HG03354 (cell line): Measurements from ENCODE around the gene CA10.

Experiments
- ATAC-seq: cut with Tn5 transposase; IDR thresholded peaks from one replicate; pipeline ENCODE4 v1.9.1; 2021; ENCODE audit warnings: mild to moderate bottlenecking; ENCODE audit not compliant: unreplicated experiment, poor library complexity, severe bottlenecking

CA10 gene

GRCh38 chr17:51992864-51993416, 165.6 kb downstream of the CA10 start:
- ATAC-seq = no peak

- no peak for ATAC-seq
Measured at GRCh38 chr17:51971121-51971520, 187.4 kb downstream of the CA10 start.

GRCh38 chr17:51961689-51962088, 196.8 kb downstream of the CA10 start:
- ATAC-seq = no peak

GRCh38 chr17:51957786-51958185, 200.7 kb downstream of the CA10 start:
- ATAC-seq = no peak

GRCh38 chr17:51955245-51955644, 203.3 kb downstream of the CA10 start:
- no peak for ATAC-seq

GRCh38 chr17:51954232-51954765, 204.2 kb downstream of the CA10 start:
- no peak for ATAC-seq

- ATAC-seq = no peak
Measured at GRCh38 chr17:51951741-51952140, 206.8 kb downstream of the CA10 start.

- no peak for ATAC-seq
Measured at GRCh38 chr17:51948128-51948527, 210.4 kb downstream of the CA10 start.

GRCh38 chr17:51947160-51947735, 211.3 kb downstream of the CA10 start:
- ATAC-seq = no peak

GRCh38 chr17:51946311-51946710, 212.2 kb downstream of the CA10 start:
- no peak for ATAC-seq

- no peak for ATAC-seq
Measured at GRCh38 chr17:51941272-51941671, 217.2 kb downstream of the CA10 start.

GRCh38 chr17:51937264-51937663, 221.2 kb downstream of the CA10 start:
- no peak for ATAC-seq

GRCh38 chr17:51935477-51935876, 223.0 kb downstream of the CA10 start:
- no peak for ATAC-seq

GRCh38 chr17:51933647-51934046, 224.9 kb downstream of the CA10 start:
- ATAC-seq = no peak

GRCh38 chr17:51926448-51926847, 232.1 kb downstream of the CA10 start:
- no peak for ATAC-seq

- ATAC-seq = no peak
Measured at GRCh38 chr17:51921500-51921899, 237.0 kb downstream of the CA10 start.

- ATAC-seq = peak; percentile 93
Measured at GRCh38 chr17:51914577-51914976, 243.9 kb downstream of the CA10 start.

- no peak for ATAC-seq
Measured at GRCh38 chr17:51913491-51914205, 244.9 kb downstream of the CA10 start.

GRCh38 chr17:51912939-51913338, 245.6 kb downstream of the CA10 start:
- ATAC-seq = no peak

GRCh38 chr17:51911237-51911636, 247.3 kb downstream of the CA10 start:
- no peak for ATAC-seq

GRCh38 chr17:51909971-51910370, 248.5 kb downstream of the CA10 start:
- no peak for ATAC-seq
